ENCODE results near the gene IRX3.

IRX3 gene

GRCh38 chr16:54286366-54287130 is at the start of gene IRX3:
IRX3 (minus strand) TSS chr16:54286787; CDS start chr16:54286050, 737 bp downstream.
- no peak for DNase-seq (ENCODE audit: low spot score)

GRCh38 chr16:54335230-54335629 is 48.6 kb upstream of the IRX3 start:
- DNase-seq (ENCODE audit: low spot score): no peak

GRCh38 chr16:54334208-54334607 is 47.6 kb upstream of the IRX3 start:
- no peak for DNase-seq (ENCODE audit: low spot score)

GRCh38 chr16:54331241-54332002 is 44.8 kb upstream of the IRX3 start:
- DNase-seq (ENCODE audit: low spot score): no peak

- DNase-seq (ENCODE audit: low spot score): no peak
These were observed 41.0 kb upstream of the IRX3 start for GRCh38 chr16:54327609-54328008.

- DNase-seq (ENCODE audit: low spot score): no peak
These were observed 39.7 kb upstream of the IRX3 start for GRCh38 chr16:54326266-54326662.

GRCh38 chr16:54325616-54326265 is 39.2 kb upstream of the IRX3 start:
- DNase-seq (ENCODE audit: low spot score): no peak

GRCh38 chr16:54324716-54325115 is 38.1 kb upstream of the IRX3 start:
- DNase-seq (ENCODE audit: low spot score): no peak

- no peak for DNase-seq (ENCODE audit: low spot score)
These were observed 34.2 kb upstream of the IRX3 start for GRCh38 chr16:54320697-54321340.

- no peak for DNase-seq (ENCODE audit: low spot score)
These were observed 32.4 kb upstream of the IRX3 start for GRCh38 chr16:54318941-54319340.

GRCh38 chr16:54317101-54317611 is 30.6 kb upstream of the IRX3 start:
- DNase-seq (ENCODE audit: low spot score): no peak

GRCh38 chr16:54316095-54316889 is 29.7 kb upstream of the IRX3 start:
- no peak for DNase-seq (ENCODE audit: low spot score)

- DNase-seq (ENCODE audit: low spot score): no peak
These were observed 27.2 kb upstream of the IRX3 start for GRCh38 chr16:54313789-54314188.

- DNase-seq (ENCODE audit: low spot score): no peak
These were observed 26.0 kb upstream of the IRX3 start for GRCh38 chr16:54312502-54312991.

GRCh38 chr16:54309341-54309740 is 22.8 kb upstream of the IRX3 start:
- DNase-seq (ENCODE audit: low spot score): no peak

GRCh38 chr16:54305080-54305479 is 18.5 kb upstream of the IRX3 start:
- DNase-seq (ENCODE audit: low spot score): no peak

- DNase-seq (ENCODE audit: low spot score): no peak
These were observed 17.0 kb upstream of the IRX3 start for GRCh38 chr16:54303613-54304012.

GRCh38 chr16:54297154-54297553 is 10.6 kb upstream of the IRX3 start:
- DNase-seq (ENCODE audit: low spot score): no peak

GRCh38 chr16:54296543-54296942 is 10.0 kb upstream of the IRX3 start:
- no peak for DNase-seq (ENCODE audit: low spot score)

GRCh38 chr16:54291656-54292487 is 5.3 kb upstream of the IRX3 start:
- no peak for DNase-seq (ENCODE audit: low spot score)
